ENCODE measurements around the gene PLGRKT. TPM values are rescaled to one million over a fixed set of nuclear protein-coding genes. Genes with fewer than 3 reads are reported as not detected.

The PLGRKT gene
- total RNA-seq, 4 donors from 2014 or later = 6.9 to 18.5 (median 13.4) TPM

DNA sequence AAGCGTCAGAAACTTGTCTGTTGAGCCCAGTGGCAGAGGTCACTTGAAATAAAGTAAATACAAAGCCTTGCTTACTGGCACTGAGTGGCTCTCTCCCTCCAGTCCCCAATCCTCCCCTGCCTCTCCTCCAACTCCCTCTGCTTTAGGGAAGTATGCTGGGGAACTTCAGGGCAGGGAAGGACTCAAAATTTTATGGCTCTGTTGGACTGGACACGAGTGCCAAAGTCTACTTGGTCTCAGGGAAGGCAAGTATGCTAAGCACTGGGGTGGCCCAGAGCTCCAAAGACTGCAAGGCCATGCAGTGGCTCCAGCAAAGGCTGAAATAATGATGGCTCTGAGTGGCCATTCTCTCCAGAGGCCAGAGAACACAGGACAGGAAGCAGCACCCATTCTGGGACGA, 9.6 kb downstream of the PLGRKT start:
- Histone ChIP-seq H3K27ac (no peak overlapping the region), H3K36me3 (peaks cover 15% of the 10 kb centered on the region), H3K4me1 (no peaks in the 10 kb centered on the region), H3K9me3 (no peaks in the 10 kb centered on the region), H3K4me3 (no peak overlapping the region), H3K27me3 (no peaks in the 10 kb centered on the region)
- TF ChIP-seq, protein P1, sequence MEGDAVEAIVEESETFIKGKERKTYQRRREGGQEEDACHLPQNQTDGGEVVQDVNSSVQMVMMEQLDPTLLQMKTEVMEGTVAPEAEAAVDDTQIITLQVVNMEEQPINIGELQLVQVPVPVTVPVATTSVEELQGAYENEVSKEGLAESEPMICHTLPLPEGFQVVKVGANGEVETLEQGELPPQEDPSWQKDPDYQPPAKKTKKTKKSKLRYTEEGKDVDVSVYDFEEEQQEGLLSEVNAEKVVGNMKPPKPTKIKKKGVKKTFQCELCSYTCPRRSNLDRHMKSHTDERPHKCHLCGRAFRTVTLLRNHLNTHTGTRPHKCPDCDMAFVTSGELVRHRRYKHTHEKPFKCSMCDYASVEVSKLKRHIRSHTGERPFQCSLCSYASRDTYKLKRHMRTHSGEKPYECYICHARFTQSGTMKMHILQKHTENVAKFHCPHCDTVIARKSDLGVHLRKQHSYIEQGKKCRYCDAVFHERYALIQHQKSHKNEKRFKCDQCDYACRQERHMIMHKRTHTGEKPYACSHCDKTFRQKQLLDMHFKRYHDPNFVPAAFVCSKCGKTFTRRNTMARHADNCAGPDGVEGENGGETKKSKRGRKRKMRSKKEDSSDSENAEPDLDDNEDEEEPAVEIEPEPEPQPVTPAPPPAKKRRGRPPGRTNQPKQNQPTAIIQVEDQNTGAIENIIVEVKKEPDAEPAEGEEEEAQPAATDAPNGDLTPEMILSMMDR (IDR thresholded peaks at IDR 0.05) = no peak
- no peak for DNase-seq (ENCODE audit: low spot score in 2 of 2)
- 93% methylated on average over 3 of the region's 3 CpGs for WGBS

DNA sequence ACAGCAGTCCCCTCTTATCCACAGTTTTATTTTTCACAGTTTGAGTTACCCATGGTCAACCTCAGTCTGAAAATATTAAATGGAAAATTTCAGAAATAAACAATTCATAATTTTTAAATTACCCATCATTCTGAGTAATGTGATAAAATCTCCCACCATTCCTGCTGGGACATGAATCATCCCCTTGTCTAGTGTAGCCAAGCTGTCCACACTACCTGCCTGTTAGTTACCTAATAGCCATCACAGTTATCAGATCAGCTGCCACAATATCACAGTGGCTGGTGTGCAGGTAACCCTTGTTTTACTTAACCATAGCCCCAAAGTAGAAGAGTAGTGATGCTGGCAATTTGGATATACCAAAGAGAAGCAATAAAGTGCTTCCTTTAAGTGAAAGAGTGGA, 10.7 kb downstream of the PLGRKT start:
- Histone ChIP-seq H3K4me3 (no peak overlapping the region), H3K27me3 (no peaks in the 10 kb centered on the region), H3K4me1 (no peaks in the 10 kb centered on the region), H3K27ac (no peak overlapping the region), H3K9me3 (no peaks in the 10 kb centered on the region), H3K36me3 (peaks cover 9% of the 10 kb centered on the region)
- DNase-seq (ENCODE audit: low spot score in 2 of 2) = no peak
- TF ChIP-seq, protein P1 (IDR thresholded peaks at IDR 0.05) = no peak
- TF ChIP-seq POLR2AphosphoS5 (IDR thresholded peaks at IDR 0.05) (no peak), EP300 (IDR thresholded peaks at IDR 0.05) (no peak), POLR2A (IDR thresholded peaks at IDR 0.05) (no peak)

DNA sequence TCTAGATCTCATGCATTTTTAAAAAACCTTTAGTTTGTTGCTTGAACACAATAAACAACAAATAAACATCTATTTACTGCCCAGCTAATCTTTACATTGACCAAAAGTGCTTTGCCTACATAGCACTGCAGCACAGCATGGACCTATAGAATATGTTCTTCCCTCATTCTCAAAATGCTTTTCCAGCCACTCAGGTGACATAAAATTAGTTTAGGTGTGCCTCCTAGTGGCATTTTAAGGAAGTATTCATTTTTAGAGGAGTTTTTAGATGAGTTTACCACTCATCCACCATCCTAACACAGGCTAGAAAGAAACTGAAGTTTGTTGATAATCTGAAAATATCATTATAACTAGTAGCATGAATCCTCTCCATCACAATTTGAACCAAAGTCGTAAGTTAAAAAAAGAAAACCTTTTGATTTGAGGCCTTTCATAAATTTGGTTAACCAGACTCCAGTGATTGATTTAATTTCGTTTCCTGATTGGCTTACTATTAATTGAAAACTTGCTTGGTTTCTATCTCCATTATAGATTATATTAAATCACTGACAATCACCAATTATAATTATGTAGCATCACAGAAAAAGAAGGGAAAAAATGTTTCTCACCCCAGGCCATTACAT, 12.6 kb downstream of the PLGRKT start:
- H3K36me3 ChIP-seq = peaks cover 3% of the 10 kb centered on the region
- H3K27me3 ChIP-seq = no peaks in the 10 kb centered on the region
- H3K4me1 ChIP-seq = no peaks in the 10 kb centered on the region
- TF ChIP-seq POLR2A (IDR thresholded peaks at IDR 0.05) (no peak), POLR2AphosphoS5 (IDR thresholded peaks at IDR 0.05) (no peak), EP300 (IDR thresholded peaks at IDR 0.05) (no peak)
- TF ChIP-seq, protein P1 (IDR thresholded peaks at IDR 0.05) = no peak
- no peak overlapping the region for H3K4me3 ChIP-seq
- DNase-seq (ENCODE audit: low spot score in 2 of 2) = no peak
- 66% methylated on average over 2 of the region's 2 CpGs for WGBS
- no peak overlapping the region for H3K27ac ChIP-seq
- H3K9me3 ChIP-seq = no peaks in the 10 kb centered on the region

DNA sequence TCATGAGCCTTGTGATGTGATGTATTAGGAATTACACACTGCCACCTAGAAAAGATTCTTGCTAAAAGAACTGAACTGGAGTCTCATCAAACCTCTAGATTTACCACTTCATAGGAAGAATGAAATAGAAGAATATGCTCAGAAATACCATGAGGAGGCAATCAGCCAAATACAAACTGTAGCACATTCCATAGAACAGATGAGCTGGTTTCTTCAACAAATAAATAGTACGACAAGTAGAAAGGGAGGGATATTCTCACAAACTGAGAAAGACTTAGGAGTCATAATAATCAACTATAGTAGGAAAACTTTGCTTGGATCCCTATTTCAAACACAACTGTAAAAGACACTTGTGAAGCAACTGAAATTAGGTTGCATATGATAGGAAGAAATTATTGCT, 15.4 kb downstream of the PLGRKT start:
- H3K27me3 ChIP-seq = no peaks in the 10 kb centered on the region
- DNase-seq (ENCODE audit: low spot score in 2 of 2) = no peak
- peaks cover 12% of the 10 kb centered on the region for H3K36me3 ChIP-seq
- H3K27ac ChIP-seq = no peak overlapping the region
- H3K4me1 ChIP-seq = no peaks in the 10 kb centered on the region
- 92% methylated on average over 1 of the region's 1 CpG for WGBS
- H3K9me3 ChIP-seq = no peaks in the 10 kb centered on the region
- H3K4me3 ChIP-seq = no peak overlapping the region
- TF ChIP-seq POLR2A (IDR thresholded peaks at IDR 0.05) (no peak), POLR2AphosphoS5 (IDR thresholded peaks at IDR 0.05) (no peak), EP300 (IDR thresholded peaks at IDR 0.05) (no peak)
- TF ChIP-seq, protein P1 (IDR thresholded peaks at IDR 0.05) = no peak

DNA sequence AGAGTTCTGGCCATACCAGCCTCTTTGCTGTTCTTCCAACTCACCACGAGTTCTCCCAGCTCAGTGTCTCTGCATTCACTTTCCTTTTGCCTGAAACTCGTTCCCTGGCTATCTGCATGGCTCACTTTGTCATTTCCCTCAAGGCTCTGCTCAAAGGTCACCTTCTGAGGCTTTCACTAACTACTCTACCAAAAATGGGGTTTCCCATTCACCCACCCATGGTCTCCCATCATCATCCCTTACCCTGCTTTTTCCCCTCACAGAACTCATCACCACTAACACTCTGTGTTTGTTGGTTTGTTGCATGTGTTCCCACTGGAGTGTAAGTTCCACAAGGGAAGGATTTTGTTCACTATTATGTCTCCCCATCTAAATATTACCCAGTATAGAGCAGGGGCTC, 16.6 kb downstream of the PLGRKT start:
- Histone ChIP-seq H3K27ac (no peak overlapping the region), H3K27me3 (no peaks in the 10 kb centered on the region), H3K4me1 (no peaks in the 10 kb centered on the region), H3K9me3 (no peaks in the 10 kb centered on the region), H3K4me3 (no peak overlapping the region), H3K36me3 (peaks cover 9% of the 10 kb centered on the region)
- TF ChIP-seq, protein P1 (IDR thresholded peaks at IDR 0.05) = no peak
- TF ChIP-seq POLR2AphosphoS5 (IDR thresholded peaks at IDR 0.05) (no peak), EP300 (IDR thresholded peaks at IDR 0.05) (no peak), POLR2A (IDR thresholded peaks at IDR 0.05) (no peak)
- DNase-seq (ENCODE audit: low spot score in 2 of 2) = no peak
- 91% methylated on average over 2 of the region's 2 CpGs for WGBS
